ENCODE data around the gene NTRK2.

DNA sequence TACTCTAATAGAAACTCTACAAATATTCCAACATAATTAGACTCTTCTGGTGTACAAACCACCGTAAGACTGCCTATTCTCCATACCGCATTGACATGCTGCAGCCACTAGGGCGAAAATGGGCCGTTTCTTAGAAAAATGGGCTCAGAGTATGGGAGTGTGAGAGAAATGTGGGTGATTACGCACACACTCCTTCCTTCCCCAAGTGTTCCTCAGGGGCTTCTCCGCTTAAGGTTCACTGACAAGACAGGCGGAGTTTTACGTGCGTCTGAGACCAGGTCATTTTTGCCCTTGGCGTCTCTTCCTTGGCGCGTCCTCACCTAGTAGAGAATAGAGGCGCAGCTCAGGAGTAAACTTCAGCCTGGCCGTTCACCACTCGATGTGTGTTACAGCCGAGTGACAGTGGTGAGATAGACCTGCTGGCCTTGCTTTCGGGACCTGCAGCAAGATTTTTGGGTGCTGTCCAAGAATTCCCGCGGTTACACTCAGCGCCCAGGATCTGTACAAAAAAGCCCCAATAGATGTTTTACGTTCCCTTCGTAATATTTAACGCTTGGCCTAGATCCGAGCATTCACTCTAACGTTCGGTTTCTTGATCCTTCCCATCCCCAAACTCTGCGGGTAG is 1.8 kb upstream of the NTRK2 start:
- TF ChIP-seq POLR2A (IDR thresholded peaks at IDR 0.05) (no peak), EP300 (IDR thresholded peaks at IDR 0.05) (no peak)
- TF ChIP-seq, protein P1, sequence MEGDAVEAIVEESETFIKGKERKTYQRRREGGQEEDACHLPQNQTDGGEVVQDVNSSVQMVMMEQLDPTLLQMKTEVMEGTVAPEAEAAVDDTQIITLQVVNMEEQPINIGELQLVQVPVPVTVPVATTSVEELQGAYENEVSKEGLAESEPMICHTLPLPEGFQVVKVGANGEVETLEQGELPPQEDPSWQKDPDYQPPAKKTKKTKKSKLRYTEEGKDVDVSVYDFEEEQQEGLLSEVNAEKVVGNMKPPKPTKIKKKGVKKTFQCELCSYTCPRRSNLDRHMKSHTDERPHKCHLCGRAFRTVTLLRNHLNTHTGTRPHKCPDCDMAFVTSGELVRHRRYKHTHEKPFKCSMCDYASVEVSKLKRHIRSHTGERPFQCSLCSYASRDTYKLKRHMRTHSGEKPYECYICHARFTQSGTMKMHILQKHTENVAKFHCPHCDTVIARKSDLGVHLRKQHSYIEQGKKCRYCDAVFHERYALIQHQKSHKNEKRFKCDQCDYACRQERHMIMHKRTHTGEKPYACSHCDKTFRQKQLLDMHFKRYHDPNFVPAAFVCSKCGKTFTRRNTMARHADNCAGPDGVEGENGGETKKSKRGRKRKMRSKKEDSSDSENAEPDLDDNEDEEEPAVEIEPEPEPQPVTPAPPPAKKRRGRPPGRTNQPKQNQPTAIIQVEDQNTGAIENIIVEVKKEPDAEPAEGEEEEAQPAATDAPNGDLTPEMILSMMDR (IDR thresholded peaks at IDR 0.05) = peak in 2 of 4 experiments; percentile 5 to 29

All from gastroesophageal sphincter (tissue), 3 donors.